ENCODE results near the gene ZNF431.
"Not testable (repeated sequence)": the region's sequence is repeated elsewhere in the genome, so short reads cannot be mapped to it uniquely, and the experiment has no call there.

ZNF431 gene

DNA sequence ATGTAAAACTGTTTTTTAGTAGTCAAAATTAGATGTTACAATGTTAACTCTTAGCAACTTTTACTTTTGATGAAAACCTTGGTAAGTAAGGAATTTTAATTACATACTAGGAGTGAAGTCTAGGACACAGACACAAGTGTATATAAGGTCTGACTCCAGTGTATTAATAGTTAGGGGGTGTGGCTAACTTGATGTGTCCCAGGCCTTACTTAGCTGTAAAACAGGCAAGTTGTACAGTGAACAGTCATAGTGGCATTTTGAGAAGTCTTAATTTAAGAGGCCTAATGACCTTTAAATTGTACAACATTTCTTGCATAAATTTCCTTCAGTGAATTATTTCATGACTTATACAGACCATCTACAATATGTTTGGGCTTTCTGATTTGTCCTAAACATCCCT is 6.8 kb downstream of the ZNF431 start:
- DNase-seq, result no peak

DNA sequence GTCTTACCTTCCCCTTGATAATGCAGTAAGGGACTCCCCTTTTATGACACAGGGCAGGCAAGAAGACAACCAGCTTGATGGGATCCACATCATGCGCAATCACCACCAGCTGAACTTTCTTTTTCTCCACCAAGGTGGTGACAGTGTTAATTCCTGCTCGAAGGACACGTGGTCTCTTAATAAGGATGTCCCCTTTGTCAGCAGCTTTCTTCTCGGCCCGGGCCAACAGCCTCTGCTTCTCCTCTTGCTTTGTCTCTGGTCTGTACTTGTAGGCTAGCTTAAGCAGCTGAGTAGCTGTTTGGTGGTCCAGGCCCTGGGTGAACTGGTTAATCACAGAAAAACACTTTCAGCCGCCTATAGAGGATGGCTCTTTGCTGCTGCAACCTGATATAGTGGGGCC is 8.0 kb downstream of the ZNF431 start:
- DNase-seq, result no peak

DNA sequence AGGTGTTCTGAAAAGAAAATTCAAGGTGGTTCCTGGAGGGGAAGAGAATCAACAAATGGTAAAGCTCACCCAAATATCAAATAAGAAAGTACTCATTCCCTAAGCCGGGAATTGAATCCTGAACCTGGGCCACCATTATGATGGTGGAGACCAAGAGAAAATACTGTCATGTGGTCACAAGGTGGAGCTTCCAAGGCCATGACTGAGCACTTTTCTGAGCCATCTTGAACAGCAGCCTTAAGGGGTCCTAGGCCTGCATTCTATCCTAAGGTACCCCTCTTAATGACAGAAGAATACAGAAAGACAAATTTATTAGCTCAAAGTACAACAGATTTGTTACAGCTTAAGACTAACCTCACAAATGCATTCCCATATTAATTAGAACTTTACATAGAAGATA is 9.6 kb downstream of the ZNF431 start:
- DNase-seq, result no peak

DNA sequence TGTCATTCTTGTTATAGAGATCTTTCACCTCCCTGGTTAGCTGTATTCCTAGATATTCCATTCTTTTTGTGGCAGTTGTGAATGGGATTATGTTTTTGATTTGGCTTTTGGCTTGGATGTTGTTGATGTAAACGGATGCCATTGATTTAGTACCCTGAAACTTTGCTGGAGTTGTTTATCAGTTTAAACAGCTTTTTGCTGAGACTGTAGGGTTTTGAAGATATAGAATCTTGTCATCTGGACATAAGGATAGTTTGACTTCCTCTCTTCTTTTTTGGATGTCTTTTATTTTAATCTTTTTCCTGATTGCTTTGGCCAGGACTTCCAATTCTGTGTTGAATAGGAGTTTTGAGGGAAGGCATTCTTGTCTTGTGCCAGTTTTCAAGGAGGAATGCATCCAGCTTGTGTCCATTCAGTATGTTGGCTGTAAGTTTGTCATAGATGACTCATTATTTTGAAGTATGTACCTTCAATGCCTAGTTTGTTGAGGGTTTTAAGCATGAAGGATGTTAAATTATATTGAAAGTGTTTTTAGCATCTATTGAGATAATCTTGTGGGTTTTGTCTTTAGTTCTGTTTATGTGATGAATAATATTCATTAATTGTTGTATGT is 16.8 kb downstream of the ZNF431 start:
- peak; percentile 22 for DNase-seq

DNA sequence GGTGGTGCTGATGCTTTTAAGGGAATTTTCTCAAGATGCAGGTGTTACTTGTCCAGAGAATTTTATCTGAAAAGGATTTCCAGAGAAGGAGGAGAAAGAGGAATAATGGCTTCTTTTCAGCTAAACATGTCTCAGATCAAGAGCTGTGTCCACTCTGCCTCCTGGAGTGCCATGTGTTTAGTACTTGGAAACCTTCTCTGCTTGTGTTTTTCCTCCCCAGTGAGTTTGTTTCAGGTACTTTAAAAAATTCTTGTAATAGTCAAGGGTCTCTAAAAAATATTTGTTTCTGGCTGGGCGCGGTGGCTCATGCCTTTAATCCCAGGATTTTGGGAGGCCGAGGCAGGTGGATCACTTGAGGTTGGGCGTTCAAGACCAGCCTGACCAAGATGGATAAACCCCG is 22.7 kb downstream of the ZNF431 start:
- DNase-seq, result no peak

DNA sequence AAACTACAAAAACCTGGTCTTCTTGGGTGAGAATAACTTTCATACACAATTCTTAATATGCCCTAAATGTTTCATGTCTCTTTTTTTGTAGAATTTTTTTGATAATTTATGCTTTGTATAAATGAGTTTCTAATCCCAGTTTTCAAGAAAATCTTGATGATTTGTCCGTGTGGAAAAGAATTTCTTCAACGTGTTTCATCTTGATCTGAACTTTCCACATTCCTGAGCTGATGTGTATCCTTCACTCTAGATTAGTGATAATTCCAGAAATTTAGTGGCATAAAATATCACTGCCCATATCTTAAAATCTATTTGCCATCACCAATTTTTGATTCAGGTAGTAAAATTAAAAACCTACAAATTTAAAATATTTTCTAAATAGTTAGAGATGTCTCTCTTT is 24.6 kb downstream of the ZNF431 start:
- DNase-seq, result no peak

DNA sequence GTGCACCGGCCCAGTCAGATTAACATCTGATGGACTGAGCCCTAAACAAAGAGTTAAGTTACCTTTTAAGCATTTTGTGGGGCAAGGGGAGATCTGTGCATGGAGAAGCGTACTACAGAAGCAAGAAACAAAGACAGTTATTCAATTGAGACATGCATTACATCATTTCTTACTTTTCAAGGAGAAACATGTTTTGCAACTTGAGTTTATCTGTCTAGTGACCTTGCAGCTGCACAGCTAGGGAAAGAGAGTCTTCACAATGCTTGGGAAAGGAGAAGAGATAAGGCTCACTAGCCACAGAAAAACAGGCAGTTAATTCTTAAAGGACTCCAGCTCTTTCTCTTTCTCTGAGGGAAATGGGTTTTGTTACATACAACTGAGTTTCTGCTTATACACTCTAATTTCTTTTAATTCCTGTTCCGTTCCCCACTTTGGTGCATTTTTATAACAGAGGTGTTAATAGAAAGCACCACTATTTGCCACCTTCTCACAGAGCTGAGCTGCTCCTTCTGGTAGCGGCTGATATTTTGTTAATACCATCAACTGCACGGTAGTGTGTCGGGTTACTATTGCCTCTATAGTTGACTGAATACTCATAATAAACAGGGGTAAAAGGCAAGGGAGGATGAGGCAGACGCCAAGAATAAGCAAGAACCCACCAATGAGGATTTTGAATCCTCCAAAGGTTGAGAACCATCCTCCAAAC is 55.9 kb downstream of the ZNF431 start:
- no peak for DNase-seq

DNA sequence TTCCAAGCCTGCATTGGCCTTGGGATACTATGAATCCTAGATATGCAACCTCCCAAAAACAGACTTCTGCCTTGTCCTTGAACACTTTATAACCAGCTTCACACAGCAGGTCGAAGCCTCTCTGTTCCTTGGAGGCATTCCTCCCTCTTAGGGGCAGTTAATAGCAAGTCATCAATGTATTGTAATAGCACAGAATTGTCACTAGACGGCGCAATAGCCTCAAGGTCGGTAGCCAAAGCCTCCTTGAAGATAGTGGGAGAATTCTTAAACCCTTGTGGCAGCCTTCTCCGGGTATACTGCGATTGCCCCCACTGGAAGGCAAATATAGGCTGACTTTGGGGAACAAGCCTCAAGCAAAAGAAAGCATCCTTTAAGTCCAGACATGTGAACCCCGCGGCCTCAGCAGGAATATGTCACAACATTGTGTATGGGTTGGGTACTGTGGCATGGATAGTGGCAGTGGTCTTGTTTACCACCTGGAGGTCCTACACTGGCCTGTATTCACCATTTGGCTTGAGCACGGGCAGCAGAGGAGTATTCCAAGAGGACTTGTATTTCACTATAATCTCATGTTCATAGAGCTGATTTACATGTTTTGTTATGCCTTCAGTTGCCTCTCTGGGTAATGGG is 61.1 kb downstream of the ZNF431 start:
- no peak for DNase-seq

DNA sequence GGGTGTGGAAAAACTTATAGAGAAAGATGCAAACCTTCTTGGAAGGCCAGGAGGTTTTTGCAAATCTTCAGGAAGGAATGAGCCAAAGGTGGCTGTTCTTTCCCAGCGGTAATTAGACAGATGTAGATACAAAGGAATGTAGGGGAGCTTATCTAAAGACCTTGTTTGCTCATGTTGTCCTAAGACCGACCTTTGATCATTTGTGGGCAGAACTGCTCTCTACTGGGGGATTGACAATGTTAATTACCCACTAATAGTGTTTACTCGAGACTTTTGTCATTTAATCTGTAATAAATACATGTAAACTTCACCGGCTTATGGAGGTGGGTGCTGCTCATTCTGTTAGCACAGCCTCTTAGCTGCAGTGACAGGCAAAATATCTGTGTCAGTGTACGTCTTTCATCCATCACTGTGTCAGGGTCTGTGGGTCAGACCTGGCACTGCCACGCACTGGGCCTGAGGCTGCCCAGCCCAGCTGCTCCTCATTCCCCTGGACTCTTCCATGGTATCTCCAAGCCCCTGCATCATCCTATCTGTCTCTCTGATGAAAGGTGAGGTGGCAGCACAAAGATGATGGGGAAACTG is 68.3 kb downstream of the ZNF431 start:
- DNase-seq, result no peak

DNA sequence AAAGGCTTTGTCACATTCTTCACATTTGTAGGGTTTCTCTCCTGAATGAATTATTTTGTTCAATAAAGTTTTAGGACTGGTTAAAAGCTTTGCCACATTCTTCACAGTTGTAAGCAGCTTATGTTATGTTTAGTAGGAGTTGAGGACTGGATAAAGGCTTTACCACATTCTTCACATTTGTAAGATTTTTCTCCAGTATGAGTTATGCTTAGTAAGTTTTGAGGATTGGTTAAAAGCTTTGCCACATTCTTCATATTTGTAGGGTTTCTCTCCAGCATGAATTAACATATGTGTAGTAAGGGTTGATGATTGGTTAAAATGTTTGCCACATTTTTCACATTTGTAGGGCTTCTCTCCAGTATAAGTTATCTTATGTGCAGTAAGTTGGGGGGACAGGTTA is 79.9 kb downstream of the ZNF431 start:
- DNase-seq, result no peak

DNA sequence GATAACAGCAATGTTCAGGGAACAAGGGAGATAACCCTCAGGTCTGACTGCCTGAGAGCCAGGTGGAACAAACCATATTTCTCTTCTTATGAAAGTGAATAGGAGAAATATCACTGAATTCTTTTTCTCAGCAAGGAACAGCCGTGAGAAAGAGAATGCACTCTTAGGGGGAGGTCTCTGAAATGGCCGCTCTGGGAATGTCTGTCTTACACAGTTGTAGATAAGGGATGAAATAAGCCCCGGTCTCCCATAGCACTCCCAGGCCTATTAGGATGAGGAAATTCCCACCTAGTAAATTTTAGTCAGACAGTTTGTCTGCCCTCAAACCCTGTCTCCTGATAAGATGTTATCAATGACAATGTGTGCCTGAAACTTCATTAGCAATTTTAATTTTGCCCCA is 88.1 kb downstream of the ZNF431 start:
- DNase-seq, result not testable (repeated sequence)

DNA sequence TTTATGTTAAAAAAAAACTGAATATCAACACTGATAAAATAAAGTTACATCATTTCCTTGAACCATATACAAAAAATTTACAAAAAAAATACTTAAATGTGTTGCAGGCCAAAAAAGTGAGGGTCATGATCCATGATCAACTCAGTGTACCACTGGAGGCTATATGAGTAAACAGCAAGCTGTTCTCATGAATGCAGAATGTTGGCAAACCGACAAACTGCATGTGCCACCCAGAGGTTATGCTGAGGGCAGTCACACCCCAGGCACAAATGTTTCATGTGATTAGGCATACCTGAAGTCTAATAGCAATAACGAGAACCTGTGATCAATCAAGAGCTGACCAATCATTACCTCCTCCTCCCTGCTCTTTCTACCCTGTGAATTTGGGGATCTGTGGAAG is 91.9 kb downstream of the ZNF431 start:
- no peak for DNase-seq

DNA sequence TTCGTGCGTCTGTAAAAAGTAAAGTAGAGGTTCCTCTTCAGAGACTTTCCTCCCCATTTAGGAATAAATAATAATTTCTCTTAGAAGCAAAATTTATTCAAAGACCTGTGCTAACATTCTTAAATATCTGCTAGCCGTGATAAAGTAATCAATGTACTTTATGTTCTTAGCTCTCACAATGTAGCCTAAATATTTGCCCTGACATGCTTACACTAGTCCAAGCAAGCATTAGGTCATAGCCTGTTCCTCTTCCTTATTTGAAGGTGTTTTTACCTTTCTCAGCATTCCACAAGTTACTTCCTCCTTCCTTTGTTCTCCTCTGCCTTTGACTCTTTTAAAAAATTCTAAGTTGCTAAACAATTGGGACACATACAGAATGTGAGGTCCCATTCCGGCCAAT is 94.9 kb downstream of the ZNF431 start:
- DNase-seq, result not testable (repeated sequence)

DNA sequence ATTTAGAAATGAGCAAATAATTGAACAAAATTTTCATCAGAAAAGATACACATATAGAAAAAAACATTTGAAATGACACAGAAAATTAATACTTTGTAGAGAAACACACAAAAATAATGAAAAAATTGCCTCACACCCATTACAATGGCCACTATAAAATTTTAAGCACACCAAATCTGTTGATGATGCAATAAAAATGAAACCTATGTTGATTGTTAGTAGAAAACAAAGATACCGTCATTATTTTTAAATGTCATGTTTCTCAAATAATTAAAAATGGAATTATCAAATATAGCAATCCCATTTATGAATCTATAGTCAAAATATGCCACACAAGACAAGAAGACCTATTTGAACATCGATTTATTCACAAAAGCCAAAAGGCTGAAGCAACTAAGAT is 96.8 kb downstream of the ZNF431 start:
- no peak for DNase-seq
